ENCODE data around the gene RBBP8NL.
A peak's percentile ranks its signal among the peaks of the same experiment; 100 is the strongest.
"Not testable (repeated sequence)": the region's sequence is repeated elsewhere in the genome, so short reads cannot be mapped to it uniquely, and the experiment has no call there.

Gene RBBP8NL

GRCh38 chr20:62390317-62391164 is 36.8 kb downstream of the RBBP8NL start:
- no peak for DNase-seq

GRCh38 chr20:62389601-62390087 is 37.7 kb downstream of the RBBP8NL start:
- no peak for DNase-seq

- no peak for DNase-seq
Observed at GRCh38 chr20:62388839-62389600, 38.3 kb downstream of the RBBP8NL start.

- DNase-seq: no peak
Observed at GRCh38 chr20:62387933-62388635, 39.3 kb downstream of the RBBP8NL start.

GRCh38 chr20:62387219-62387913 is 40.0 kb downstream of the RBBP8NL start:
- DNase-seq: peak in 1 of 3 donors; percentile 35

GRCh38 chr20:62386383-62387218 is 40.7 kb downstream of the RBBP8NL start, which contains the start of gene RPS21:
TSS of gene RPS21 (plus strand) at chr20:62387103. CDS start at chr20:62387339, 236 bp downstream.
- DNase-seq: peak; percentile 92 to 96 (median 96)

- DNase-seq: peak; percentile 75 to 84 (median 77)
Observed at GRCh38 chr20:62382306-62383198, 44.8 kb downstream of the RBBP8NL start.

- DNase-seq: no peak
Observed at GRCh38 chr20:62381842-62382241, 45.5 kb downstream of the RBBP8NL start.

GRCh38 chr20:62381202-62381797 is 46.0 kb downstream of the RBBP8NL start:
- DNase-seq: peak; percentile 73 to 87 (median 82)

- DNase-seq: no peak
Observed at GRCh38 chr20:62378215-62378614, 49.1 kb downstream of the RBBP8NL start.

GRCh38 chr20:62377615-62378178 is 49.6 kb downstream of the RBBP8NL start:
- DNase-seq: no peak

- DNase-seq: no peak
Observed at GRCh38 chr20:62377064-62377461, 50.3 kb downstream of the RBBP8NL start.

- DNase-seq: no peak
Observed at GRCh38 chr20:62376112-62377063, 51.0 kb downstream of the RBBP8NL start.

GRCh38 chr20:62374331-62375152 is 52.8 kb downstream of the RBBP8NL start:
- no peak for DNase-seq

GRCh38 chr20:62373631-62374179 is 53.6 kb downstream of the RBBP8NL start:
- DNase-seq: not testable (repeated sequence)

GRCh38 chr20:62372042-62372993 is 55.0 kb downstream of the RBBP8NL start:
- no peak for DNase-seq
